ENCODE data around the gene FBXO38.

DNA sequence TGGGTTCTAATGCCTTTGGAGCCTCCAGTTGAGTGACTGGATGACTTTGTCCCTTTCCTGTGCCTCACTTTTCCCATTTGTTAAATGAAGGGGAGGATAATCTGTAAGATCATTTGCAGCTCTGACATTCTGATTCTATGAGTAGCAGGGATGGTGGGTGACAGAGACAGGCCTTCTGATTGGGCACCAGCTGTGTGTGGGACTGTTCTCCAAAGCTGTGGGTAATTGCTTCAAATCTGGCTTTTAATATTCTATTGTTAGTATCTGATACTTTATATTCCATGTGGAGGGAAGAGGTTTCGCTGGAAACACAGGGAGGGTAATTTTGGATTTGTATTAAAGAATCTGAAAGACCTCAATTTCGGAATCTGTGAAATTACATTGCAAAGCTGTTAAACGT lies 102.7 kb downstream of the FBXO38 start:
- TF ChIP-seq HMGXB4 (CRISPR knock-in tag; IDR thresholded peaks at IDR 0.05) (no peak), CTCF (IDR thresholded peaks at IDR 0.05) (no peak), ARID4B (CRISPR knock-in tag; IDR thresholded peaks at IDR 0.05; ENCODE audit: borderline replicate concordance) (no peak), IRF2 (CRISPR knock-in tag; IDR thresholded peaks at IDR 0.05; ENCODE audit: borderline replicate concordance, low read depth) (no peak), ZNF121 (CRISPR knock-in tag; IDR thresholded peaks at IDR 0.05) (no peak)
